GM12874 (cell line): Measurements from ENCODE around the gene ABCC8.

Experiments
- TF ChIP-seq, protein P1 (sequence below): IDR thresholded peaks from 2 replicates; pipeline ENCODE4 v1.5.1; 2011; ENCODE audit warnings: low read depth, mild to moderate bottlenecking, control low read depth, low read length, moderate library complexity; ENCODE audit not compliant: insufficient read depth

ABCC8 gene

DNA sequence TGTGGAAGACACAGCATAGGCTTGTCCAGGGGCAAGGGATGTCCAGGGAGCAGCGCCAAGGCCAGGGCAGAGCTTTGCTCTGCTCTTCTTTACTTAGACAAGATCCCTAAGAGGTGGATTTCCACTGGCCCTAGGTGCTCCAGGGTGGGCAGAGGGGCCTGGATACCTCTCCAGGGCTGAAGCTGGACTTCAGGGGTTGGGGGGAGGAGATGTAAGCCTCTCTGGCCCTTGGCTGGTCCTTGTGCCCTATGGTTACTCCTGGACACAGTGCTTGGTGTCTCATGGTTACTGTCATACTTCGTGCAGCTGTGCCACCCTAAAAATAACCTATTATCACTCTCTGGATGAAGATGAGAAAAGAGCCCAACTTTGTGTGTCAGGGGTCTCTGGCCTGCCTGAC is 75.3 kb downstream of the ABCC8 start:
- TF ChIP-seq, protein P1, sequence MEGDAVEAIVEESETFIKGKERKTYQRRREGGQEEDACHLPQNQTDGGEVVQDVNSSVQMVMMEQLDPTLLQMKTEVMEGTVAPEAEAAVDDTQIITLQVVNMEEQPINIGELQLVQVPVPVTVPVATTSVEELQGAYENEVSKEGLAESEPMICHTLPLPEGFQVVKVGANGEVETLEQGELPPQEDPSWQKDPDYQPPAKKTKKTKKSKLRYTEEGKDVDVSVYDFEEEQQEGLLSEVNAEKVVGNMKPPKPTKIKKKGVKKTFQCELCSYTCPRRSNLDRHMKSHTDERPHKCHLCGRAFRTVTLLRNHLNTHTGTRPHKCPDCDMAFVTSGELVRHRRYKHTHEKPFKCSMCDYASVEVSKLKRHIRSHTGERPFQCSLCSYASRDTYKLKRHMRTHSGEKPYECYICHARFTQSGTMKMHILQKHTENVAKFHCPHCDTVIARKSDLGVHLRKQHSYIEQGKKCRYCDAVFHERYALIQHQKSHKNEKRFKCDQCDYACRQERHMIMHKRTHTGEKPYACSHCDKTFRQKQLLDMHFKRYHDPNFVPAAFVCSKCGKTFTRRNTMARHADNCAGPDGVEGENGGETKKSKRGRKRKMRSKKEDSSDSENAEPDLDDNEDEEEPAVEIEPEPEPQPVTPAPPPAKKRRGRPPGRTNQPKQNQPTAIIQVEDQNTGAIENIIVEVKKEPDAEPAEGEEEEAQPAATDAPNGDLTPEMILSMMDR = no peak

- TF ChIP-seq, protein P1 = no peak
Measured at GRCh38 chr11:17400048-17400775, 76.4 kb downstream of the ABCC8 start.

DNA sequence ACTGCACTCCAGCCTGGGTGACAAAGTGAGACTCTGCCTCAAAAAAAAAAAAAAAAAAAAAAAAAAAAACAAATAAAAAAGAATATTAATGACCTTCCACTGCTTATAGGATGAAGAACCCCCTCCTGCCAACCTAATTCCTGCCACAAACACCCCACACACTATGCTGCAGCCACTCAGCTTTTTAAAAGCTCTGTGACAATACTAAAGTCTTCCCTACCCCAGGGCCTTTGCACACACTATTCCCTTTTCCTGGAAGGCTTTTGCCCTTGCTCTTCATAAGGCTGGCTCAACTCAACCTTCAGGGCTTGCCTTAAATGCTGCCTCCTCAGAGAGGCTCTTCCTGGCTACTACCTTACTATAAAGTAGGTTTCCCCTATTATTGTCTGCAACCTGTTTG is 77.4 kb downstream of the ABCC8 start:
- TF ChIP-seq, protein P1 = no peak

- TF ChIP-seq, protein P1 = no peak
Measured at GRCh38 chr11:17397311-17398002, 79.2 kb downstream of the ABCC8 start.

DNA sequence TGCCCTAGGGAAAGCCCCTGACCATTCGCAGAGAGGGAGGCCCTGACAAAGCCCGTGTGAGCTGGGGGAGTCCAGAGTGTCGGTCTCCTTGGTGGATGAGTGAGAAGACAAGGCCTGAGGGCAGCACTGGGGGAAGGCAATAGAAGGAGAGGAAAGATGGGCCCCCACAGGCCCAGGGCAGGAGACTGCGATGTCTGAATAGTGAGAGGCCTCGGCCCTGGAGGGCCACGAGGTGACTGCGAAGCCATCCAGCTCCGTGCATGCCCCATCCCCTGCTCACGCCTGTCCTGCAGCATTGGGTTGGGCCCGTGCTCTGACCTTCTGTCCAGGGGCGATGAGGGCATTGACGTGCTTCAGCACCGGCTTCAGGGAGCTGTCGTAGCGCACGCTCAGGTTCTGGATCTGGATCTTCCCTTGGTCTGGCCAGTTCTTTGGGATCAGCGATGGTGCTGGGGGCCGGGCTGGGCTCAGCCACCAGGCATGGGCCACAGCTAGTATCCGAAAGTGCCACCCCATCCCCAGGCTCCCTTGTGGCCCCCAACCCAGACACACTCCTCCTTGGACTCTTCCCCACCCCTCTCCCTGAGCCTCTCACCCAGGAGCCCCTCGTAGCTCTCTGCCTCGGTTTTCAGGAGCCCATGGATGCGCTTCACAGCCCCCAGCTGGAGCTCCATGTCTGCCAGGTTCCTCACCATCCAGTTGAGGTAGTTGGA is 79.9 kb downstream of the ABCC8 start:
- TF ChIP-seq, protein P1 = no peak

DNA sequence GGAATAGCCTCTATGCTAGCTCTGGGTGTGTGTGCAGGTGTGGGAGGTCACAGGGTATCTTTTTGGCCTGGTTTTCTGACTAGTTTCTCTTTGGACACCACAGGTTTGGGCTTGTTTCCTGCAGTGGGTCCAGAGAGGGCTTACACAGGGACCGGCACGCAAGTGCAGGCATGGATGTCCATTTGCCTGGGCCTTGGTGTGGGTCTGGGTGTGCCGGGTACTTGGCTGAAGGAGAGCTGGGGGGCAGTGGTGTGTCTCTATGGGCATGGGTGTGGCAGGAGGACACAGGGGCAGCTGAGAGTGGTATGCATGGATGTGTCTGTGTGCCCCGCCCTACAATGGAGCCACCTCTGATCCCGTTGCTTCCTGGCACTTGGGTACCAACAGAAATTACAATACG is 80.7 kb downstream of the ABCC8 start:
- TF ChIP-seq, protein P1 = no peak

DNA sequence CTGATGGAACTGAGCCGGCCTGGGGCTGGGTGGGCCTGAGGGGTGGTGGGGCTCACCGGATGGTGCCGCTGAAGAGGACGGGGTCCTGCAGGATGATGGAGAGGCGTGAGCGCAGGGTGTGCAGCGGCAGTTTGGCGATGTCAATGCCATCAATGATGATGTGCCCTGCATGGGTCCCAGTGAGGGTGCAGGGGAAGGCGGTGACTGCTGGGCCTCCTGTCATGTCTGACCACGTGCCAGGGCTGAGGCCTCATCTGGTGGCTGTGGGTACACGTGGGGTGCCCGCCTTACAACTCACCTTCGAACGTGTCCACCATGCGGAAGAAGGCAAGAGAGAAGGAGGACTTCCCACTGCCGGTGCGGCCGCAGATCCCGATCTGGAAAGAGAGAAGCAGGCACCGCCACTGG is 81.1 kb downstream of the ABCC8 start:
- TF ChIP-seq, protein P1 = no peak
